Activated CD4-positive, CD25-positive, alpha-beta regulatory T cell treated with anti-CD3 and anti-CD28 coated beads, Interleukin-2, amount 50 U/mL, for 16 hours (primary cell): ENCODE measurements around the gene TMEFF1.

Experiments used
- DNase-seq: peaks from one replicate; pipeline ENCODE4 v3.0.0-alpha.2; 2020; ENCODE audit warnings: low read depth, low spot score

The TMEFF1 gene

GRCh38 chr9:100602342-100602801, 129.4 kb downstream of the TMEFF1 start:
- no peak for DNase-seq

DNA sequence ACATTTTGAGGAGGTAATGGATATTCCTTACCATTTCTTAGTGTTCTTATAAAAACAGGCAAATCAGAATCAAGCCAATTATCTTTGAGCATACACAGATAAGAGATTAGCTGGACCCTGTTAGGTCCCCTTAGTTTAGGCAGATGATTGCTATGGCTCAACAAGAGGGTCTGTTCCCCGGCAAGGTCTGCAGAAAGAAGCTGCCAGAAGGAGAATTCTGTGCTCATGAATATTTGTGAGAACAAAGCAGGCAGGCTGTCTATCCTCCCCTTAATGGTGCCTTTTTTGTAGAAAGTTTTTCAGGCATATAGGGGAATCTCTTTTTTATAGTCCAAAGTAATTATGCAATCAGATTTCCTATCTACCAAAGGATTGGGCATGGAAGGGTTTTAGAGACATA, 132.5 kb downstream of the TMEFF1 start:
- DNase-seq, result no peak

DNA sequence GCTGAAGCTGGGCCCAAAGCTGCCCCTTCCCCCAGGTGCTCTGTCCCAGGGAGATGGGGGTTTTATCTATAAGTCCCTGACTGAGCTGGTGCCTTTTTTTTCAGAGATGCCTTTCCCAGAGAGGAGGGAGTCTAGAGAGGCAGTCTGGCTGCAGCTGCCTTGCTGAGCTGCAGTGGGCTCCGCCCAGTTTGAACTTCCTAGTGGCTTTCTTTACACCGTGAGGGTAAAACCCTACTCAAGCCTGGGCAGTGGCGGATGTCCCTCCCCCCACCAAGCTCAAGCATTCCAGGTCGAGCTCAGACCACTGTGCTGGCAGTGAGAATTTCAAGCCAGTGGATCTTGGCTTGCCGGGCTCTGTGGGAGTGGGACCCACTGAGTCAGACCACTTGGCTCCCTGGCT, 146.2 kb downstream of the TMEFF1 start:
- DNase-seq, result no peak

- DNase-seq, result no peak
Observed at GRCh38 chr9:100619665-100620064, 146.7 kb downstream of the TMEFF1 start.

GRCh38 chr9:100623969-100624368, 151.0 kb downstream of the TMEFF1 start:
- no peak for DNase-seq

DNA sequence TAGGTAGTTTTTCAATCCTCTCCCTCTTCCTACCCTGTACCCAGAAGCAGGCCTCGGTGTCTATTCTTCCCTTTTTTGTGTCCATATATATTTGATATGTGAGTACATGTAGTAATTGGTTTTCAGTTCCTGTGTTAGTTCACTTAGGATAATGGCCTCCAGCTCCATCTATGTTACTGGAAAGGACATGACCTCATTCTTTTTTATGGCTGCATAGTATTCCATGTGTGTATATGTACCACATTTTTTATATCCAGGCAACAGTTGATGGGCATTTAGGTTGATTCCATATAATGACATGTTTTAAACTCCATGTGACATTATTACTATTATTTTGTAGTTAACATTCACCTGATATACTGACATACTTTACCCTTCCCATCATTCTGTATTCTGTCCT, 154.0 kb downstream of the TMEFF1 start:
- DNase-seq, result no peak
